Epidermal melanocyte (primary cell): ENCODE data around the gene GCNT3.
A peak's percentile ranks its signal among the peaks of the same experiment; 100 is the strongest.
"Not testable (repeated sequence)": the region's sequence is repeated elsewhere in the genome, so short reads cannot be mapped to it uniquely, and the experiment has no call there.

ENCODE experiments used
- DNase-seq: peaks from one replicate; pipeline ENCODE4 v3.0.0; 2011; ENCODE audit warnings: low spot score; ENCODE audit not compliant: insufficient read length

The GCNT3 gene

GRCh38 chr15:59616379-59616778 lies 4.8 kb downstream of the GCNT3 start:
- no peak for DNase-seq

DNA sequence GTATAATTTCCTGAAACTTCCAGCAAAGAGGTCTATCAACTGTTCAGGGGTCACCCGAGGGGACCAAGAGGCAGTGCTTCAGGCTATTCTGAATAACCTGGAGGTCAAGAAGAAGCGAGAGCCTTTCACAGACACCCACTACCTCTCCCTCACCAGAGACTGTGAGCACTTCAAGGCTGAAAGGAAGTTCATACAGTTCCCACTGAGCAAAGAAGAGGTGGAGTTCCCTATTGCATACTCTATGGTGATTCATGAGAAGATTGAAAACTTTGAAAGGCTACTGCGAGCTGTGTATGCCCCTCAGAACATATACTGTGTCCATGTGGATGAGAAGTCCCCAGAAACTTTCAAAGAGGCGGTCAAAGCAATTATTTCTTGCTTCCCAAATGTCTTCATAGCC lies 6.8 kb downstream of the GCNT3 start:
- no peak for DNase-seq

- no peak for DNase-seq
Observed at GRCh38 chr15:59622289-59622688, 10.7 kb downstream of the GCNT3 start.

- no peak for DNase-seq
Observed at GRCh38 chr15:59632714-59633113, 21.1 kb downstream of the GCNT3 start.

DNA sequence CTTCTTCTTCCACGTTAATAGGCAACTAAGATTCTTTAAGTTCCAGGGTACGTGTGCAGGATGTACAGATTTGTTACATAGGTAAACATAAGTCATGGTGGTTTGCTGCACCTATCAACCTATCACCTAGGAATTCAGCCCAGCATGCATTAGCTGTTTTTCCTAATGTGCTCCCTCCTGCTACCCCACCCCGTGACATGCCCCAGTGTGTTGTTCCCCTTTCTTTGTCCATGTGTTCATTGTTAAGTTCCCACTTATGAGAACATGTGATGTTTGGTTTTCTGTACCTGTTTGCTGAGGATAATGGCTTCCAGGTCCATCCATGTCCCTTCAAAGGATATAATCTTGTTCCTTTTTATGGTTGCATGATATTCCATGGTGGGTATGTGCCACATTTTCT lies 24.6 kb downstream of the GCNT3 start:
- no peak for DNase-seq

DNA sequence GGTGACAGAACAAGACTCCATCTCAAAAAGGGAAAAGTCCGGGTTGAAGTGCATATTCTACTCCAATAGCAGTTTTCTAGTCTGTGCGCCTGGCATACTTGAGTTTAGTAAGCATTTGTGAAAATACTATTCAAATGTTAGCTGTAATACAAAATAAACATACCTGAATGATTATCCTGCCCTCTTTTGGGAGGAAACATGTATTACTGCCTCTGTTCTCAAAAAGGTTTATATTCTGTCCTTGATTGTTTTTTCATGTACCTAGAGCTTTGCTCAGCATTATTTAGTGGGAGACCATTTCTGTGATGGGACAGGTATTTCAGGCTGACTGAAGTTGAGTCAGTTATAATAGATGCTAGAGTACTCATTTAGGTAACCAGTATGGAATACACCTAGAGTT lies 25.9 kb downstream of the GCNT3 start:
- not testable (repeated sequence) for DNase-seq

DNA sequence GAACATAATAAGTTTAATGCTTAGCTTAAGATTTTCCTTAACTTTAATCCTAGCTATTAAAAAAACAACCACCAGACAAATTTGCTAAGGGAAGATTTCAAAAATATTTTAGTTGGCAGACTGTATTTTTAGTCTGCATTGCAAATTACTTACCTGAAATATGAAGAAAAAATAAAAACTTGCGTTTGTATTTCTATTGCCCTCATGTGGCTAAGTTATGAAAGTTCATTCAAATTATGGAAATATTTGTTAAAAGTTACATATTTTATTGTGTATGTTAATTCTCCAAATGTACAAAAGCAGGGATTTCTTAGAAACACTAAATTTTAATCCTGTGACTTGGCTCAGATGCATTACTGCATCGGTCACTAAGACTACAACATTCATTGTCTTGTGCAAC lies 30.8 kb downstream of the GCNT3 start:
- no peak for DNase-seq

- DNase-seq, result no peak
Observed at GRCh38 chr15:59644756-59645155, 33.2 kb downstream of the GCNT3 start.

- not testable (repeated sequence) for DNase-seq
Observed at GRCh38 chr15:59645812-59646211, 34.2 kb downstream of the GCNT3 start.

GRCh38 chr15:59646277-59646676 lies 34.7 kb downstream of the GCNT3 start:
- no peak for DNase-seq

GRCh38 chr15:59647085-59647484 lies 35.5 kb downstream of the GCNT3 start:
- no peak for DNase-seq

DNA sequence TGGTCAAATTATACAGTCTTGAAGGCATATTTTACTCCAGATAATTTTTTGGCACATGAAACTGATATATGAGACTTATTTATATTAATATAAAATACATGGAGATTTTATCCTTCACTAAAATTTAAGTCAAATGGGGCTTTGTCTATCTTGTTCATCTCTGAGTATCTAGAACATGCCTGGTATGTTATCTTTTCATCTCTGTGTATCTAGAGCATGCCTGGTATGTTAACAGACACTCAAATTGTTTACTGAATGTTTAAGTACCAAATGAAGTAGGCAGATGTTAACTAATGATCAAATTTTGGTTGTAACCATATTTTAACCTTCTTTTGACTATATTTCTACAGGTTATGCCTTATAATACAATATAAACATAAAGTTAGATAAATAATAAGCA lies 38.0 kb downstream of the GCNT3 start:
- DNase-seq, result no peak

DNA sequence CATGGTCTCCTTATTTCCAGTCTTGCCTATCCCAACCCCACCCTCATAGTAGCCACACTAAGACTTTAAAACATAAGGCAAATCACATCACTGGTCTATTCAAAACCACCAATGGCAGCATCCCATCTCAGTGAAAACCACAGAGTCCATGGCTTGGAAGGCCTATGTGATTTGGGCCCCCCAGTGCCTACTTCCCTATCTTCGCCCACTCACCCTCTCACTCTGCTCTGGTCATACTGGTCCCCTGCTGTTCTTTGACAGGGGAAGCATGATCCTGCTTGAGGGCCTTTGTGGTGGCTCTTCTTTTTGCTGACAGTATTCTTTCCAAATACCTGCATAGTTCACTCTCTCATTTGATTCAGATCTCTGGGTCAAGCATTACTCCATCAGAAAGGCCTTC lies 42.5 kb downstream of the GCNT3 start:
- DNase-seq, result no peak

DNA sequence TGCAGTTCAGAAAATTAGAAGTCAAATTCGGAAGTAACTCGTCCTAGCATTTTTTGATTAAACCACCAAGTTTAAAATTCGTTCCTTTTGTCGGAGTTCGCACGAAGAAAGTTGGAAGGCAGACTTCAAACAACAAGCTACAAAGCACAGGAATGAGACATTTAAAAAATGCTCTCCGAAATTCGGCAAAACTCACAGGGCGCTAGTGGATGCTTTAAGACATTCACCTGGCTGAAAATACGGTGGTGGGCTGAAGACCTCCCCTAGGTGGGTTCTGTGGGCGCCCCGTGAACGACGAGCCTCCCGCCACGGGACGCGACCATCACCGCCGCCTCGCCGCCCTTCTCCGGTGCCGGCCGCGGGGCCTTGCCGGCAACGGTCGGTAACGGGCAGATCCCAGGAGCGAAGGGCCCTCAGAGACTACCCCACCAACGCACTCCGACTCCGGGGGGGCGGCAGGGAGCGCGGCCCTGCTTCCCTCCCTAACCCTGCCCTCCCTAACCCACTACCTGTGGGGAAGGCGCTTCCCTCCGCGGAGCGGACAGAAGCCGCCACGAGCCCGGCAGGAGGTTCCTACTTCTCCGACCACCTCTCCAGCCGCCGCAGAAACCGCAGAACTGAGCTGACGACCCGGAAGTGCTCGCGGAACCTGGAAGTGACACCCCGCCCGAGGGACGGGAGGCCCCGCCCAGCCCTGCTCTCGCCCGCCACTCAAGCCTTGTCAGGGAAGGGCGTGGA lies 45.5 kb downstream of the GCNT3 start, which contains the start of gene GTF2A2:
Gene GTF2A2, minus strand, starts transcription at position 619 of the 738 bp plus-strand sequence. CDS start 5,238 bp downstream, outside the sequence.
- DNase-seq, result peak; percentile 78

- DNase-seq, result no peak
Observed at GRCh38 chr15:59657635-59658125, 46.1 kb downstream of the GCNT3 start.

GRCh38 chr15:59659366-59659765 lies 47.8 kb downstream of the GCNT3 start:
- no peak for DNase-seq

GRCh38 chr15:59662260-59662659 lies 50.7 kb downstream of the GCNT3 start:
- no peak for DNase-seq

DNA sequence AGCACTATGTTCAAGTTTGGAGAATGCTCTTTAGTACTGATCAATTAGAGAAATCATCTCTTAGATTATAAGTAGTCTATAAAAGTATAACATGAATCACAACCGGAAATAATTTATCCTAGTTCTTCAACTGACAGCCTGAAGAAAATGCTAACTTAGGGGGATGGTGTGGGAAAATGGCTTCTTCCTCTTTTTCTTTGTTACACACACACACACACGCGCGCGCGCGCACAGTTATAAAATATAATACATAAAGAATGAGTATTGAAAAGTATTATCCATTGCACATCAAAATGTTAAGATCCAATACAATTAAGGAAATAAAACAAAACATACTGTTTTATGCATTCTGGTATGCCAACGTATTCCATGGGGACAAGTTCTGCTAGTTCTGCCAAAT lies 57.0 kb downstream of the GCNT3 start:
- no peak for DNase-seq
